BJ (cell line): ENCODE results near the gene STPG4. TPM values are rescaled to one million over a fixed set of nuclear protein-coding genes. Genes with fewer than 3 reads are reported as not detected.

Experiments used
- CTCF ChIA-PET: fragments of 350-600 bp; formaldehyde crosslinking; extraction: SDS; loops from one replicate; lab custom pipeline; 2021; ENCODE audit warnings: antibody characterized with exemption, inconsistent platforms; lab: Yijun Ruan, JAX
- POLR2A ChIA-PET: fragments of 300-600 bp; sonication (Branson Sonifier 250); formaldehyde crosslinking; extraction: SDS; loops from one replicate; lab custom pipeline; 2021; ENCODE audit warnings: antibody characterized with exemption; lab: Charles Lee
- DNase-seq: peaks from one replicate; pipeline ENCODE4 v3.0.0-alpha.2; 2011; ENCODE audit warnings: low read depth
- H3K27me3 ChIP-seq: 2 replicates; pipeline ENCODE4 v1.6.0; 2011; ENCODE audit warnings: low read length; ENCODE audit not compliant: control insufficient read depth, insufficient read depth
- H3K36me3 ChIP-seq: 2 replicates; pipeline ENCODE4 v1.5.1; 2011; ENCODE audit warnings: low read length; ENCODE audit not compliant: control insufficient read depth, insufficient read depth
- H3K4me3 ChIP-seq: 2 replicates; pipeline ENCODE4 v1.5.1; 2011; ENCODE audit warnings: low read depth, mild to moderate bottlenecking, control low read depth, low read length
- polyA plus RNA-seq: library from polyadenylated mRNA; depleted of rRNA; stranded (reverse); fragments of >200 nt; gene quantifications from 2 replicates; pipeline ENCODE4 v1.2.3, GENCODE V29; 2011
- TF ChIP-seq, protein P1 (sequence below): IDR thresholded peaks from 2 replicates; pipeline ENCODE4 v1.5.1; 2011; ENCODE audit warnings: low read depth, mild to moderate bottlenecking, control low read depth, inconsistent platforms, low read length, moderate library complexity; ENCODE audit not compliant: insufficient read depth

STPG4 gene
- polyA plus RNA-seq, 1 experiment = 0.06 TPM

DNA sequence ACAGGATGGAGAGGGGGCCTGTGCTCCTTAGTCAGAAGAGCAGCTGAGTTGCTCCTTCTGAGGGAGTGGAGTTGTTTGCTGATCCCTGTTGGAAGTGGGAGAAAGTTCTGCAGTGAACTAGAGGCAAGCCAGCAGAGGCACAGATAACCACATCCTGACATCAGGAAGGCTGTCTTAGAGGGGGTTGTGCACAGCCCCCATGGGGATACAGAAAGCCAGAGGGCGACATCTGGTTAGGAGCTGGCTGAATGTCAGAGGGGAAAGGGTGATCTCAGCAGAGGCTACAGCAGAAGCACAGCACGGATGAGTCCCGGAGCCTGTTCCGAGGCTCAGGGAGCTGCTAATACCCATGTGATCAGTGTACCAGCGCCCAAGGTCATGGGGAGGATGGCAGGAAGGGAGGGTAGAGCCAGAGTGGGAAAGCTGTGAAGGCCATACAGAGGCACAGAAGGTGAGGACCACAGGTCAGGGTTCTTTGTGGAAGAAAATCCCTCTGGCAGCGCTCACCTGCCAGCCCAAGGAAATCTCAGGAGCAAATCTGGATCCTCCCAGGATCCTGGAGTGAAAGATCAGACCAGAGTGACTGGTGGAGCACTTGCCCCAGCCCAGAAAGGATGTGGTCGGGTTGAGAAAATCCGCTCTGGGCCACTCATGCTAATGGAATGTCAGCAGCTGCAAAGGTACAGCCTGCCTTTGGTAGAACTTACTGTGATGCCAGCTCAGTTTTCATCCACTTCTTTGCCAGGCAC is 111.8 kb downstream of the STPG4 start:
- CTCF ChIA-PET = interaction anchor here (1.0 to 1.7 kb wide), 3 partner anchors 14 to 280 kb away, joined by 3 to 6 read pairs (median 4); no protein-coding TSS in a partner anchor
- H3K36me3 ChIP-seq = peaks cover 33% of the 10 kb centered on the region

DNA sequence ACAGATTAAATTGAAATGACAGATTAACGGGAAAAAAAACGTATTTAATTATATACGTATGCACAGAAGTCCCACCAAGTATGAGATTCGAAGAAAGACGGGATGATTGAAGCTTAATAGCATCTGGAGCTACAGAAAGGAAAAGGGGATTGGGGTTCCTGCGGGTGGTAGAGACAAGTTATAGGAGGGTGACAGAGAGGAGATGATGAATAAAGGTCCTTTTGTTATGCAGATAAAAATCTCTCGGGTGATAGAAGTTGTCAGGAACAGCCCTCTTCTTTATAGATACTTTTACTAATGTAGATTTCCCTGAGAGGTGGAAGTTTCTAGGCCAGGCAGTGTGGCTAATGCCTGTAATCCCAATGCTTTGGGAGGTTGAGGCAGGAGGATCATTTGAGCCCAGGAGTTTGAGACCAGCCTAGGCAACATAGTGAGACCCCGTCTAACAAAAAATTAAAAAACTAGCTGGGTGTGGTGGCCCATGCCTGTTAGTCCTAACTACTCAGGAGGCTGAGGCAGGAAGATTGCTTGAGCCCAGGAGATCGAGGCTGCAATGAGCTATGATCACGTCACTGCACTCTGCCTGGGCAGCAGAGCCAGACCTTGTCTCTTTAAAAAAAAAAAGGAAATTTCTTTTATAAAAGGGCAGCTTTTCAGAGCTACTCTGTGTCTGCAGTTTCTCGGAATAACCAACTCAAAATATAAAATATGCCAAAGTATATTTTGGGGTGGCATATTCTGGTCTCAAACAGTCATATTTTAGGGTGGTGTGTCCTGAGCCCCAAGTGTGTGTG is 113.0 kb downstream of the STPG4 start:
- Histone ChIP-seq H3K4me3 (no peak overlapping the region), H3K27me3 (no peaks in the 10 kb centered on the region), H3K36me3 (peaks cover 33% of the 10 kb centered on the region)
- no peak for DNase-seq
- TF ChIP-seq, protein P1, sequence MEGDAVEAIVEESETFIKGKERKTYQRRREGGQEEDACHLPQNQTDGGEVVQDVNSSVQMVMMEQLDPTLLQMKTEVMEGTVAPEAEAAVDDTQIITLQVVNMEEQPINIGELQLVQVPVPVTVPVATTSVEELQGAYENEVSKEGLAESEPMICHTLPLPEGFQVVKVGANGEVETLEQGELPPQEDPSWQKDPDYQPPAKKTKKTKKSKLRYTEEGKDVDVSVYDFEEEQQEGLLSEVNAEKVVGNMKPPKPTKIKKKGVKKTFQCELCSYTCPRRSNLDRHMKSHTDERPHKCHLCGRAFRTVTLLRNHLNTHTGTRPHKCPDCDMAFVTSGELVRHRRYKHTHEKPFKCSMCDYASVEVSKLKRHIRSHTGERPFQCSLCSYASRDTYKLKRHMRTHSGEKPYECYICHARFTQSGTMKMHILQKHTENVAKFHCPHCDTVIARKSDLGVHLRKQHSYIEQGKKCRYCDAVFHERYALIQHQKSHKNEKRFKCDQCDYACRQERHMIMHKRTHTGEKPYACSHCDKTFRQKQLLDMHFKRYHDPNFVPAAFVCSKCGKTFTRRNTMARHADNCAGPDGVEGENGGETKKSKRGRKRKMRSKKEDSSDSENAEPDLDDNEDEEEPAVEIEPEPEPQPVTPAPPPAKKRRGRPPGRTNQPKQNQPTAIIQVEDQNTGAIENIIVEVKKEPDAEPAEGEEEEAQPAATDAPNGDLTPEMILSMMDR = no peak
- ChIA-PET POLR2A (interaction anchor here (1.1 kb wide), 1 partner anchor 24 kb away, joined by 11 read pairs; no protein-coding TSS in a partner anchor), CTCF (interaction anchor here (0.6 to 1.7 kb wide), 3 partner anchors 96 to 281 kb away, joined by 3 to 6 read pairs (median 3); no protein-coding TSS in a partner anchor)

More for the DNA sequence above, 111.8 kb downstream of the STPG4 start:
- H3K4me3 ChIP-seq = 0 out of 2 replicates have a peak overlapping the region, but pooled peaks have one; percentile 6
- TF ChIP-seq, protein P1 = no peak
- peak; percentile 66 for DNase-seq
- no peaks in the 10 kb centered on the region for H3K27me3 ChIP-seq
- POLR2A ChIA-PET = interaction anchor here (0.6 to 1.0 kb wide), 2 partner anchors 12 to 22 kb away, joined by 3 to 5 read pairs; no protein-coding TSS in a partner anchor

DNA sequence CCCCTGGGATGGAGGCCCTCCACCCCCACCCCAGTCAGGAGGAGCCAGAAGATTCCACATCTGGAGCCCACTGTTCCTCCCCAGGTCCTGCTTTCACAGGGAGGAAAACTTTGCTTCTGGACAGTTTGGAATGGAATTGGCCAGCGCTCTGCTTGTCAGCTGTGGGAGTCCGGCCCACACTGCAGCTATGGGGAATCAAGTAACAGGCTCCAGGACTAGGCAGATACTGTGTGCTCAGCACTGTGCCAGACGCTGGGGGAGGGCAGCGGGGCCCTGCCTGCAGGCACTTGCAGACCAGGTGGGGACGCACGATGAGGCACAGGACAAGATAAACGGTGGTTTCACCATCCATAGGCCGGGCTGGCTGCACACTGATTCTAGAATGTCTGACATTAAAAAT is 114.0 kb downstream of the STPG4 start:
- CTCF ChIA-PET = interaction anchor here (1.2 kb wide), 2 partner anchors 15 to 29 kb away, joined by 3 to 4 read pairs; no protein-coding TSS in a partner anchor
- no peak for DNase-seq

DNA sequence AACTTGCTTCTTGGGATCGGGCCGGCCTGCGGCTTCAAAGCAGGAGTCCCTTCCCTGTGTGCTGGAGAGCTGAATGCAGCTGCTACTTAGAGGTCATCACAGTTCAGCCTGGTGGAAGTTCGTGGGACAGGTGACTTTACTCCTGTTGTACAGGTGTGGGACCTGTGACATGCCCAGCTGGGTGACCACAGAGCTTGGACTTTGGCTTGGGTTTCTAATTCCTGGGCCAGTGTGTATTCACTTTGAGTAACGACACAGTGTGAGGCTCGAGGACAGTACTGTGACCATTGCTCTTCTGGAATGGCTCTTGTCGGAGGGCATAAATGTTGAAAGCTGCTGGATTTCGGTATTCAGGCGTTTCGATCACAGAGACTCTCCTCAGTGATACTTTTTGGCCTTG is 114.5 kb downstream of the STPG4 start:
- peaks cover 20% of the 10 kb centered on the region for H3K36me3 ChIP-seq
- H3K27me3 ChIP-seq = no peaks in the 10 kb centered on the region
- TF ChIP-seq, protein P1 = no peak
- CTCF ChIA-PET = interaction anchor here (0.6 to 1.2 kb wide), 3 partner anchors 16 to 58 kb away, joined by 3 to 4 read pairs (median 3); no protein-coding TSS in a partner anchor
- DNase-seq = no peak
- no peak overlapping the region for H3K4me3 ChIP-seq
- POLR2A ChIA-PET = no interaction called here

More for the DNA sequence above, 114.0 kb downstream of the STPG4 start:
- Histone ChIP-seq H3K27me3 (no peaks in the 10 kb centered on the region), H3K36me3 (peaks cover 23% of the 10 kb centered on the region), H3K4me3 (no peak overlapping the region)
- TF ChIP-seq, protein P1 = no peak
- POLR2A ChIA-PET = no interaction called here
